GM12878 (cell line): ENCODE measurements around the gene REPS1. TPM values are rescaled to one million over a fixed set of nuclear protein-coding genes. Genes with fewer than 3 reads are reported as not detected.
A peak's percentile ranks its signal among the peaks of the same experiment; 100 is the strongest.

ENCODE experiments used
- BCL11A ChIP-seq: IDR thresholded peaks from 2 replicates; pipeline ENCODE4 v1.6.1; 2011; ENCODE audit warnings: low read depth, low read length
- CBX5 ChIP-seq: sonication (generic); IDR thresholded peaks from 2 replicates; pipeline ENCODE4 v1.6.1; 2016; ENCODE audit warnings: low read depth, moderate library complexity, mild to moderate bottlenecking, inconsistent platforms
- DPF2 ChIP-seq: fragments of 450-650 bp; IDR thresholded peaks from 2 replicates; pipeline ENCODE4 v1.6.1; 2017; ENCODE audit warnings: mild to moderate bottlenecking
- GATAD2B ChIP-seq: fragments of 450-650 bp; conservative IDR thresholded peaks from 2 replicates; pipeline ENCODE4 v1.6.1; 2017; ENCODE audit warnings: low read depth, mild to moderate bottlenecking, moderate library complexity
- HCFC1 ChIP-seq: fragments of 150-350 bp; IDR thresholded peaks from 2 replicates; pipeline ENCODE4 v1.6.1; 2014; ENCODE audit warnings: low read length
- IRF4 ChIP-seq: IDR thresholded peaks from 2 replicates; pipeline ENCODE4 v1.6.1; 2011; ENCODE audit warnings: low read depth, low read length
- JUNB ChIP-seq: IDR thresholded peaks from 2 replicates; pipeline ENCODE4 v1.6.1; 2016; ENCODE audit warnings: antibody characterized with exemption, mild to moderate bottlenecking
- MEF2A ChIP-seq: IDR thresholded peaks from 2 replicates; pipeline ENCODE4 v1.6.1; 2011; ENCODE audit warnings: low read depth, mild to moderate bottlenecking, low read length, moderate library complexity; ENCODE audit not compliant: insufficient read depth
- MTA2 ChIP-seq: fragments of 450-650 bp; IDR thresholded peaks from 2 replicates; pipeline ENCODE4 v1.6.1; 2016; ENCODE audit warnings: low read depth, mild to moderate bottlenecking, moderate library complexity
- POU2F2 ChIP-seq: IDR thresholded peaks from 3 replicates; pipeline ENCODE4 v1.6.1; 2011; ENCODE audit warnings: low read depth, mild to moderate bottlenecking, low read length, borderline replicate concordance
- RUNX3 ChIP-seq: IDR thresholded peaks from 2 replicates; pipeline ENCODE4 v1.6.1; 2012; ENCODE audit warnings: low read length, inconsistent platforms
- polyA plus RNA-seq, 11 experiments: library from polyadenylated mRNA; depleted of rRNA in 4 of 11; unstranded in 6 of 11; stranded (reverse) in 5 of 11; fragments of >200 nt; fragmentation: Nextera tagmentation in 4 of 11; fragmentation: Illumina TruSeq in 1 of 11; extraction: Ambion mirVana in 4 of 11; extraction: Trizol in 1 of 11; gene quantifications; 1 replicate in 1 of 11; 2 replicates in 10 of 11; pipeline versions ENCODE4 v1.2.1 to v1.2.3, GENCODE V29; 2011 to 2016; ENCODE audit warnings: inconsistent platforms in 2 of 11, missing spikeins in 2 of 11, low read depth in 1 of 11
- total RNA-seq, 4 experiments: library from RNA; depleted of rRNA in 3 of 4; stranded (reverse); fragments of >200 nt in 3 of 4; fragmentation: Illumina TruSeq in 1 of 4; extraction: Trizol in 1 of 4; gene quantifications; 2 replicates each; pipeline versions ENCODE4 v1.2.1 to v1.2.3, GENCODE V29; 2013 to 2021
- TF ChIP-seq, protein P1 (sequence below): fragments of 450-650 bp; IDR thresholded peaks from 2 replicates; pipeline ENCODE4 v1.6.1; 2017; ENCODE audit warnings: mild to moderate bottlenecking, low read depth, inconsistent platforms; ENCODE audit not compliant: poor library complexity, severe bottlenecking
- TF ChIP-seq, protein P2 (sequence below): fragments of 450-650 bp; IDR thresholded peaks from 2 replicates; pipeline ENCODE4 v1.6.1; 2014; ENCODE audit warnings: mild to moderate bottlenecking

Gene REPS1
- total and polyA plus RNA-seq, 10 of the 15 experiments (the other 5 are each of a cell fraction or from before 2014, with no cell fraction given): 13.7 to 59.3 (median 31.7) TPM

DNA sequence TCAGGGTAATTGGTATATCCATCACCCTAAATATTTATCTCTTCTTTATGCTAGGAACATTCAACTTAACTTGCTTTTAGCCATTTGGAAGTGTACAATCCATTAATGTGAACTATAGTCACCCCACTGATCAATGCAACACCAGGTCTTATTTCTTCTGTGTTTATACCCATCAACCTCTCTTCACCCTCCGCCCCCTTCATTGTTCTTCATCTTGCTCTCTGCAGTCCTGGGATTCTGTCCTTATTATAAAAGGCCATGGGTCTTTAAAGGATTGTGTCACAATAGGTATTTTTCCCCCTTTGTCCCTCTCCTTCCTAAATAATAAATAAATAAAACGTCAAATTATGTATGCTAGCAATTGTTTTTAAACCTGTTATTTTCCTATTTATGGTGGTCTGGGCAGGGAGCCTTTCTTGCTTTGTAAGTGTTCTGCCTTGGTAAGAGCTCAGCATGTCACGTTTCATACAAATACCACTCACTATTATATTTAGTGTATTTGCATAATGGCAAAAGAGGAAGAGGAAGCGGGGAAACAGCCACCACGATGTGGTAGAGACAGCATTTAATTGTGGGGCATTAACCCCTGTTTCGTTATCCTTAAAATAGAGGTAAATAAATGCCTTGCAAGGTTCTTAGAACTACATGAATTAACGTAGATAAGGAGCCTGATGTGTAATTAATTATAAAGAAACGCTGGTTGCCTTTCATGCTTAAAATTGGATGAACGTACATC, 42.3 kb upstream of the REPS1 start (continued):
- TF ChIP-seq IRF4 (0 out of 2 replicates have a peak, but pooled peaks have one; percentile 13), MEF2A (0 out of 2 replicates have a peak, but pooled peaks have one; percentile 72), HCFC1 (no peak), RUNX3 (peak; percentile 87), MTA2 (peak; percentile 76), DPF2 (peak; percentile 64), JUNB (no peak), BCL11A (peak; percentile 57; the same call in 1 of the 2 replicates), POU2F2 (peak; percentile 96), GATAD2B (0 out of 2 replicates have a peak, but pooled peaks have one; percentile 37), CBX5 (no peak)
- TF ChIP-seq, protein P1, sequence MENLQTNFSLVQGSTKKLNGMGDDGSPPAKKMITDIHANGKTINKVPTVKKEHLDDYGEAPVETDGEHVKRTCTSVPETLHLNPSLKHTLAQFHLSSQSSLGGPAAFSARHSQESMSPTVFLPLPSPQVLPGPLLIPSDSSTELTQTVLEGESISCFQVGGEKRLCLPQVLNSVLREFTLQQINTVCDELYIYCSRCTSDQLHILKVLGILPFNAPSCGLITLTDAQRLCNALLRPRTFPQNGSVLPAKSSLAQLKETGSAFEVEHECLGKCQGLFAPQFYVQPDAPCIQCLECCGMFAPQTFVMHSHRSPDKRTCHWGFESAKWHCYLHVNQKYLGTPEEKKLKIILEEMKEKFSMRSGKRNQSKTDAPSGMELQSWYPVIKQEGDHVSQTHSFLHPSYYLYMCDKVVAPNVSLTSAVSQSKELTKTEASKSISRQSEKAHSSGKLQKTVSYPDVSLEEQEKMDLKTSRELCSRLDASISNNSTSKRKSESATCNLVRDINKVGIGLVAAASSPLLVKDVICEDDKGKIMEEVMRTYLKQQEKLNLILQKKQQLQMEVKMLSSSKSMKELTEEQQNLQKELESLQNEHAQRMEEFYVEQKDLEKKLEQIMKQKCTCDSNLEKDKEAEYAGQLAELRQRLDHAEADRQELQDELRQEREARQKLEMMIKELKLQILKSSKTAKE: peak; percentile 32
- TF ChIP-seq, protein P2, sequence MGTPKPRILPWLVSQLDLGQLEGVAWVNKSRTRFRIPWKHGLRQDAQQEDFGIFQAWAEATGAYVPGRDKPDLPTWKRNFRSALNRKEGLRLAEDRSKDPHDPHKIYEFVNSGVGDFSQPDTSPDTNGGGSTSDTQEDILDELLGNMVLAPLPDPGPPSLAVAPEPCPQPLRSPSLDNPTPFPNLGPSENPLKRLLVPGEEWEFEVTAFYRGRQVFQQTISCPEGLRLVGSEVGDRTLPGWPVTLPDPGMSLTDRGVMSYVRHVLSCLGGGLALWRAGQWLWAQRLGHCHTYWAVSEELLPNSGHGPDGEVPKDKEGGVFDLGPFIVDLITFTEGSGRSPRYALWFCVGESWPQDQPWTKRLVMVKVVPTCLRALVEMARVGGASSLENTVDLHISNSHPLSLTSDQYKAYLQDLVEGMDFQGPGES: no peak
